Activated gamma-delta T cell (primary cell): Measurements from ENCODE around the gene CD163L1.
"Not testable (repeated sequence)": the region's sequence is repeated elsewhere in the genome, so short reads cannot be mapped to it uniquely, and the experiment has no call there.

Experiments used
- DNase-seq: peaks from one replicate; lab custom pipeline; 2025; lab: John Stamatoyannopoulos, UW

Gene CD163L1

DNA sequence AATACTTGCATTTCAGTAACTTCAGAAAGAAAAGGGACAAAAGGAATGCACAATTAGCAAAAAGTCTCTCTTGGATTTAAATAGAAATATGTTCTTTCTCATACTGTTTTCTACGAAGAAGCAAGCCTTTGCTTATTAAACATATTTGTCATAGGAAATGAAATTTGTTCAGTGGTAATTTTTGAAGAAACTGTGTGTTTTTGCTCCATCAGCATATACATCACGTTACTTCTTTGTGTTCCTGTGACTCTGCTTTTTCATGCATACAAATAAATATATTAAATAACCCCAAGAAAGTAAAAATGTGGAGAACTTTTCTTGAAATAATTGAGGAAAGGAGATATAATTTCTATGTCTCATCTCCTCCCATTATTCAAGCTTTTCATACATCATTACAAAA is 39.7 kb downstream of the CD163L1 start:
- DNase-seq, result no peak

DNA sequence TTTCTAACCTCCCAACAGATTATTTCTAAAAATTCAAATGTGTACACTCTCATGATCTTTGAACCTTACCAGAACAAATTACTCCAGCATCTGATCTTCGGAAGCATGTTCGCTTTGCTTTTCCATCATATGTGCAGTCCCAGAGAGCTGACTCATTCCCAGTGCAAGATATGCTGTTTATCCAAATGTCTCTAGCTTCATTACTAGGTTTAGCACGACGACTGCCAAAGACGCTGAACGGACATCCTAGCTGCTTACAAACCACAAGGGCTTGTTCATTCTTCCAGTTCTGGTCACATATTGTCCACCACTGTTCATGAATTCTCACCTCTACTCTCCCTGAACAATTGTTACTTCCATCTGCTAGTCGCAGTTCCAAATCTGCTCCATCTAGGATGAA is 40.5 kb downstream of the CD163L1 start:
- DNase-seq, result no peak

DNA sequence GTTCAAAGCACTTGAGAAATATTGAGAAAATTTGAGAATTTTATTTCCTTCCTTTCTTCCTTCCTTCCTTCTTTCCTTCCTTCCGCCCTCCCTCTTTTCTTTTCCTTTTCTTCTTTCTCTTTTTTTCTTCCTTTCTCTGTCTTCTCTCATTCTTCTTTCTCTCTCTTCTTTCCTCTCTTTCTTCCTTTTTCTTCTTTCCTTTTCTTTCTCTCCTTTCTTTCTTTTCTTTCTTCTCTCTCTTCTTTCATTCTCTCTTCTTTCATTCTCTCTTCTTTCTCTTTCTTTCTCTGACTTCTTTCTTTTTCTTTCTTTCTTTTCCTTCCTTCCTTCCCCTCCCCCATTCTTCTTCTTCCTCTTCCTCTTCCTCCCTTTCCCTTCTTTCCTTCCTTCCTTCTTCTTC is 44.9 kb downstream of the CD163L1 start:
- no peak for DNase-seq

DNA sequence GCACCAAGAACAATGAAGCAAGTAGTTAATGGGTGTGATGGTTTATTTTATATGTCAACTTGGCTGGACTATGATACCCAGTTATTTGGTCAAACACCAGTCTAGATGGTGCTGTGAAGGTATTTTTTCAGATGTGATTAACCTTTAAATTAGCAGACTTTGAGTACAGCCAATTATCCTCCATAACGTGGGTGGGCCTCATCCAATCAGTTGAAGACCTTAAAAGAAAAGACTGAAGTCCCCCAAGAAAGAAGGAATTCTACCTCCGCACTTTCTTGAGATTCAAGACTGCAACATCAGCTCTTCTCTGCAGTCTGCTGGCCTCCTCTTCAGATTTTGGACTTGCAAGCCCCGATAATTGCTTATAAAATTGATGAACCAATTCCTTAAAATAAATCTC is 47.5 kb downstream of the CD163L1 start:
- DNase-seq, result no peak

- no peak for DNase-seq
Measured at GRCh38 chr12:7395950-7396349, 48.0 kb downstream of the CD163L1 start.

- DNase-seq, result no peak
Measured at GRCh38 chr12:7387289-7387688, 56.7 kb downstream of the CD163L1 start.

- no peak for DNase-seq
Measured at GRCh38 chr12:7383157-7383556, 60.8 kb downstream of the CD163L1 start.

- no peak for DNase-seq
Measured at GRCh38 chr12:7376196-7376595, 67.8 kb downstream of the CD163L1 start.

GRCh38 chr12:7375145-7375543 is 68.8 kb downstream of the CD163L1 start:
- no peak for DNase-seq

GRCh38 chr12:7374423-7375144 is 69.4 kb downstream of the CD163L1 start:
- DNase-seq, result no peak

GRCh38 chr12:7373226-7373625 is 70.7 kb downstream of the CD163L1 start:
- no peak for DNase-seq

GRCh38 chr12:7369274-7369729 is 74.7 kb downstream of the CD163L1 start:
- DNase-seq, result no peak

DNA sequence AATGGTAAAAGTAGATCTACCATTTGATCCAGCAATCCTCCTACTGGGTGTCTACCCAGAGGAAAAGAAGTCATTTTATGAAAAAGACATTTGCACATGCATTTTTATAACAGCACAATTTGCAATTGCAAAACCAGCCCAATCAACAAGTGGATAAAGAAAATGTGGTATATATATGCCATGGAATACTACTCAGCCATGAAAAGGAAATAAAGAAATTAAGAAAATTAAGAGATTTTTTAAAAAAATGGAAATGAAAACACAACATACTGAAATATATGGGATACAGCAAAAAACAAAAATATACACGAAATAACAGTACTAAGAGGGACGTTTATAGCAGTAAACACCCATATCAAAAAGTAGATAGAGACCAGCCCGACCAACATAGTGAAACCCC is 81.2 kb downstream of the CD163L1 start:
- no peak for DNase-seq

GRCh38 chr12:7361265-7361664 is 82.7 kb downstream of the CD163L1 start:
- no peak for DNase-seq

DNA sequence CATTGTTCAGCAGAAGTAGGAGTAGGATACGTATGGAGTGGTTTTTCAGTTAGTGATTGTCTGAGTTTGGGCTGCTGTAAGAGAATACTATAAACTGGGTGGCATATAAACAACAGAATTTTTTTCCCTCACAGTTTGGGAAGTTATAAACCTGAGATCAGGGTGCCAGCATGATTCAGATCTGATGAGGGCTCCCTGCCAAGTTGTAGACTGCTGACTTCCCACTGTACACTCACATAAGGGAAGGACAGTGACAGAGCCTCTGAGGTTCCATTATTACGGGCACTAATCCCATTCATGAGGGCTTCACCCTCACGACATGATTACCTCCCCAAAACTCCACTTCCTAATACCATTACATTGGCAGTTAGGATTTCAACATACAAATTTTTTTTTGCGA is 89.4 kb downstream of the CD163L1 start:
- DNase-seq, result no peak

- DNase-seq, result no peak
Measured at GRCh38 chr12:7352661-7353060, 91.3 kb downstream of the CD163L1 start.

GRCh38 chr12:7351177-7351576 is 92.8 kb downstream of the CD163L1 start:
- DNase-seq, result no peak

- DNase-seq, result no peak
Measured at GRCh38 chr12:7349418-7349817, 94.5 kb downstream of the CD163L1 start.

- DNase-seq, result no peak
Measured at GRCh38 chr12:7346551-7347225, 97.3 kb downstream of the CD163L1 start.

- no peak for DNase-seq
Measured at GRCh38 chr12:7344833-7345606, 98.9 kb downstream of the CD163L1 start.

DNA sequence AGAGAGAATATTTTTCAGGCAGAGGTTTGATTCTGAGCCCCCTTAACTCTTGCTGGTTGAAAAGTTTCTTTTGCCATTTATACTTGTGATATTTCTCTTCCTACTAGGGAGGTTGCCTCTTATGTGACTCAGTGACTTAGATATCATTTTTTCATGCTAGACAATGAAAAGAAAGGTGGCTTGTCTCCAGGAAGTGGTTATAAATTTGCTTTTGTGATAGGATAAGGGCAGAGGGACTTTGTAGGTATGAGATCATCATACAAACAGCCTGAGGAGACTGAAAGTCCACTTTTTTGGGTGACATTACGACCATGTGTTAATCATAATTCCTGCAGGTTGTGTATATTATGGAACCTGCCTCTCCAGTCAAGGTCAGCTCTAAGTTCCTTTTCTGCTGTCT is 104.3 kb downstream of the CD163L1 start:
- DNase-seq, result no peak

GRCh38 chr12:7337790-7338189 is 106.2 kb downstream of the CD163L1 start:
- DNase-seq, result not testable (repeated sequence)

DNA sequence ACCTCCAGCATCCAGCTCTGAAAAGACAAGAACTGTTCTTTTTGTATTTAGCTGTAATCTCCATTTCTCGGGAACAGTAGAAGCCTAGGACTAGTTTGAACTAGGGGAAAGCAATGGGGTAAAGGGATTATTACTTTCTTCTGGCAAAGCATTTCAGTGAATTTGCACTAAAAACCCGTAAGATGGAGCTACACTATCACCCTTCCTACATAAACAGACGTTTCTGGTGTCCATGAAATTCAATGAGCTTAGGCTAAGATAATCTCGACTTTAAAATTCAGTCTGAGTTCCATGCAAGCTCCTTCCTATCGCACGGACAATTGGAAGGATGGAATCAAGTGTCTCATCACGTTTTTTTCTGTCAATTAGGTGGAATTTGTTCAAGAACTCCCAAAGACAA is 116.0 kb downstream of the CD163L1 start:
- no peak for DNase-seq
